LHCN-M2 (cell line): ENCODE results near the gene AATK. TPM values are rescaled to one million over a fixed set of nuclear protein-coding genes. Genes with fewer than 3 reads are reported as not detected.
A peak's percentile ranks its signal among the peaks of the same experiment; 100 is the strongest.
"Not testable (repeated sequence)": the region's sequence is repeated elsewhere in the genome, so short reads cannot be mapped to it uniquely, and the experiment has no call there.

Experiments
- DNase-seq: peaks from one replicate; pipeline ENCODE4 v3.0.0-alpha.2; 2012; ENCODE audit warnings: low read depth
- total RNA-seq: library from RNA; depleted of rRNA; stranded (reverse); fragments of >200 nt; gene quantifications from 2 replicates; pipeline ENCODE4 v1.2.3, GENCODE V29; 2014

Gene AATK
- total RNA-seq, 1 experiment from 2014 or later: 0.23 TPM

GRCh38 chr17:81093619-81094508 is 72.2 kb downstream of the AATK start:
- no peak for DNase-seq

- no peak for DNase-seq
These were observed 73.4 kb downstream of the AATK start for GRCh38 chr17:81092518-81093095.

- DNase-seq: no peak
These were observed 74.1 kb downstream of the AATK start for GRCh38 chr17:81091774-81092517.

GRCh38 chr17:81091154-81091553 is 74.9 kb downstream of the AATK start:
- no peak for DNase-seq

- peak; percentile 51 for DNase-seq
These were observed 75.5 kb downstream of the AATK start for GRCh38 chr17:81090361-81091136.

- DNase-seq: no peak
These were observed 79.1 kb downstream of the AATK start for GRCh38 chr17:81086789-81087551.

- no peak for DNase-seq
These were observed 80.6 kb downstream of the AATK start for GRCh38 chr17:81085420-81085911.

- DNase-seq: no peak
These were observed 81.2 kb downstream of the AATK start for GRCh38 chr17:81084680-81085419.

- no peak for DNase-seq
These were observed 82.8 kb downstream of the AATK start for GRCh38 chr17:81083125-81083765.

GRCh38 chr17:81082177-81083073 is 83.6 kb downstream of the AATK start:
- no peak for DNase-seq

GRCh38 chr17:81081222-81082176 is 84.5 kb downstream of the AATK start:
- DNase-seq: no peak

- no peak for DNase-seq
These were observed 86.0 kb downstream of the AATK start for GRCh38 chr17:81080019-81080418.

- DNase-seq: not testable (repeated sequence)
These were observed 87.8 kb downstream of the AATK start for GRCh38 chr17:81078026-81078913.

GRCh38 chr17:81076141-81076679 is 89.8 kb downstream of the AATK start:
- no peak for DNase-seq

- DNase-seq: no peak
These were observed 90.7 kb downstream of the AATK start for GRCh38 chr17:81075307-81075706.

GRCh38 chr17:81074875-81075274 is 91.1 kb downstream of the AATK start:
- peak; percentile 53 for DNase-seq
